OCI-LY1 (cell line): ENCODE data around the gene REL.

ENCODE experiments used
- H2AFZ ChIP-seq: fragments of 200-600 bp; sonication (generic), shearing (Covaris generic); 2 replicates; pipeline ENCODE4 v1.6.0; 2014; ENCODE audit warnings: antibody characterized with exemption, mild to moderate bottlenecking, low read length
- H3F3A ChIP-seq: fragments of 200-600 bp; sonication (generic), shearing (Covaris generic); 2 replicates; pipeline ENCODE4 v1.6.0; 2014; ENCODE audit warnings: mild to moderate bottlenecking, antibody characterized with exemption, low read length, moderate library complexity; ENCODE audit not compliant: insufficient read depth
- H3K27ac ChIP-seq: fragments of 200-600 bp; sonication (generic); 2 replicates; pipeline ENCODE4 v1.5.1; 2014; ENCODE audit warnings: low read length, mixed run types, mild to moderate bottlenecking, low read depth; ENCODE audit not compliant: poor library complexity, severe bottlenecking
- H3K27me3 ChIP-seq: fragments of 200-600 bp; sonication (generic); 2 replicates; pipeline ENCODE4 v1.6.0; 2014; ENCODE audit warnings: antibody characterized with exemption, mild to moderate bottlenecking, low read length, moderate library complexity; ENCODE audit not compliant: insufficient read depth
- H3K36me3 ChIP-seq: fragments of 200-600 bp; sonication (generic); 2 replicates; pipeline ENCODE4 v1.6.1; 2014; ENCODE audit warnings: mild to moderate bottlenecking, antibody characterized with exemption, low read length, moderate library complexity, mixed read lengths; ENCODE audit not compliant: insufficient read depth
- H3K4me1 ChIP-seq: fragments of 200-600 bp; sonication (generic); 2 replicates; pipeline ENCODE4 v1.5.1; 2014; ENCODE audit warnings: mild to moderate bottlenecking, low read length, moderate library complexity; ENCODE audit not compliant: insufficient read depth, severe bottlenecking
- H3K4me2 ChIP-seq: fragments of 200-600 bp; sonication (generic), shearing (Covaris generic); 2 replicates; pipeline ENCODE4 v1.6.1; 2014; ENCODE audit warnings: low read length
- H3K4me3 ChIP-seq: fragments of 200-600 bp; sonication (generic); 2 replicates; pipeline ENCODE4 v1.5.1; 2014; ENCODE audit warnings: low read length, low read depth, mild to moderate bottlenecking, mixed read lengths; ENCODE audit not compliant: poor library complexity, severe bottlenecking
- H3K79me2 ChIP-seq: fragments of 200-600 bp; shearing (Covaris generic); 2 replicates; pipeline ENCODE4 v1.6.1; 2016; ENCODE audit warnings: mixed run types, low read length, mixed read lengths; ENCODE audit not compliant: insufficient read depth
- H3K9ac ChIP-seq: fragments of 200-600 bp; sonication (generic), shearing (Covaris generic); 2 replicates; pipeline ENCODE4 v1.6.1; 2014; ENCODE audit warnings: mild to moderate bottlenecking, low read length, mixed read lengths
- H3K9me2 ChIP-seq: fragments of 200-600 bp; sonication (generic), shearing (Covaris generic); 2 replicates; pipeline ENCODE4 v1.6.1; 2014; ENCODE audit warnings: low read depth, mild to moderate bottlenecking, low read length, mixed read lengths
- H3K9me3 ChIP-seq: fragments of 200-600 bp; shearing (Covaris generic); 2 replicates; pipeline ENCODE4 v1.6.1; 2014; ENCODE audit warnings: low read length, mixed read lengths
- H4K20me1 ChIP-seq: fragments of 200-600 bp; sonication (generic), shearing (Covaris generic); 2 replicates; pipeline ENCODE4 v1.6.0; 2016; ENCODE audit warnings: mild to moderate bottlenecking, low read length; ENCODE audit not compliant: insufficient read depth
- EZH2 ChIP-seq: fragments of 200-600 bp; sonication (generic), shearing (Covaris generic); IDR thresholded peaks from 2 replicates; pipeline ENCODE4 v1.8.0; 2017; ENCODE audit warnings: borderline replicate concordance, mixed run types, mild to moderate bottlenecking, antibody characterized with exemption, low read length, moderate library complexity, mixed read lengths
- TF ChIP-seq, protein P1 (sequence below): fragments of 200-600 bp; sonication (generic), shearing (Covaris generic); IDR thresholded peaks from 2 replicates; pipeline ENCODE4 v1.5.1; 2017; ENCODE audit warnings: mild to moderate bottlenecking, antibody characterized with exemption, low read length, moderate library complexity, mixed read lengths

REL gene

DNA sequence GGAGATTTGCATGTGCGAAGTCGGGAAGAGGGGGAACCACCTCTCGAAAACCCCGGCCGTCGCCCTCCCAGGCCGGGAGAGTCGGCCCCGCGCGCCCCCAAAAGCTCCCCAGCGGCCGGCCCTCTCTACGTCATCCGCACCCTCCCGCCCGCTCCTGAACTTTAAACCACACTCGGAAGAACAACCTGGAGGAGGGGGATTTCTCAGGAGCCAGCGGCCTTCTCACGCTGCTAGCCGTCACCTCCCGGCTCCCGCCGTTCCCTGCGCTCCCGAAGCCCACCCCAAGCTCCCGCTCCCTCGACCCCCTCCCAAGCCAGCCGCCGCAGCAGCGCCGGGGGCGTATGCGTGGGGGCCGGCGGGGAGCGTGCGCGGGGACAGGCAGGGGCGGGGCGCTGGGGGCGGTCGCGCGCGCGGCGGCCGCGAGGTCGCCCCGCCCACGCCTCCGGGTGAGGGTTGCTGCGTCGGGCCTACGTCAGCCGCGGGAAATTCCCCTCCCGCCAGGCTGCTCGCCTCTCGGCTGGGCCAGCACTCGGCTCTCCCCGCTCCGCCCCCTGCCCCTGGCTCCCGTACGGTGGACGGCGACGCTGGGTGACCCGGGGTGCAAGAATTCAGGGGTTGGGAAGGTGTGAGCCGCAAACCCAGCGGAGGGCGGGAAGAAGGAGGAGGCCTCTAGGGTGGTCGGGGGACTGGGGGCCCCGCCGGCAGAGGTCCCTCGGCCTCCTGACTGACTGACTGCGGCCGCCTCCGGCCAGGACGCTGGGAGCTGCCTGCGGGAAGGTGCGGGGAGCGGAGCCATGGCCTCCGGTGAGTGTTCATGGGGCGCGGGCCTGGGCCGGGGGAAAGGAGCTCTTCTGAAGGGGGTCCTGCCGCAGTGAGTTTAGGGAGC, at the start of gene REL:
TSS of gene REL (plus strand) at position 528 of the 886 bp plus-strand sequence. CDS start at position 795, 267 bp downstream.
- peaks cover 46% of the 10 kb centered on the region for H3K36me3 ChIP-seq
- no peak for TF ChIP-seq EZH2
- TF ChIP-seq, protein P1, sequence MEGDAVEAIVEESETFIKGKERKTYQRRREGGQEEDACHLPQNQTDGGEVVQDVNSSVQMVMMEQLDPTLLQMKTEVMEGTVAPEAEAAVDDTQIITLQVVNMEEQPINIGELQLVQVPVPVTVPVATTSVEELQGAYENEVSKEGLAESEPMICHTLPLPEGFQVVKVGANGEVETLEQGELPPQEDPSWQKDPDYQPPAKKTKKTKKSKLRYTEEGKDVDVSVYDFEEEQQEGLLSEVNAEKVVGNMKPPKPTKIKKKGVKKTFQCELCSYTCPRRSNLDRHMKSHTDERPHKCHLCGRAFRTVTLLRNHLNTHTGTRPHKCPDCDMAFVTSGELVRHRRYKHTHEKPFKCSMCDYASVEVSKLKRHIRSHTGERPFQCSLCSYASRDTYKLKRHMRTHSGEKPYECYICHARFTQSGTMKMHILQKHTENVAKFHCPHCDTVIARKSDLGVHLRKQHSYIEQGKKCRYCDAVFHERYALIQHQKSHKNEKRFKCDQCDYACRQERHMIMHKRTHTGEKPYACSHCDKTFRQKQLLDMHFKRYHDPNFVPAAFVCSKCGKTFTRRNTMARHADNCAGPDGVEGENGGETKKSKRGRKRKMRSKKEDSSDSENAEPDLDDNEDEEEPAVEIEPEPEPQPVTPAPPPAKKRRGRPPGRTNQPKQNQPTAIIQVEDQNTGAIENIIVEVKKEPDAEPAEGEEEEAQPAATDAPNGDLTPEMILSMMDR: no peak; the same call in 1 of the 2 replicates
- H3K27ac ChIP-seq: peak within 1 kb of the TSS; percentile 94
- peaks cover 49% of the 10 kb centered on the region for H3K79me2 ChIP-seq
- no peaks in the 10 kb centered on the region for H3K27me3 ChIP-seq
- peak within 1 kb of the TSS; percentile 81 for H3K4me3 ChIP-seq
- H3K4me2 ChIP-seq: peak within 1 kb of the TSS; percentile 96
- peaks cover 26% of the 10 kb centered on the region for H3K4me1 ChIP-seq
- H2AFZ ChIP-seq: no peak within 1 kb of the TSS
- peaks cover 11% of the 10 kb centered on the region; the same call in 1 of the 2 replicates for H3F3A ChIP-seq
- H3K9me2 ChIP-seq: no peaks in the 10 kb centered on the region
- H3K9me3 ChIP-seq: no peaks in the 10 kb centered on the region
- H3K9ac ChIP-seq: peak within 1 kb of the TSS; percentile 94
- H4K20me1 ChIP-seq: no peaks in the 10 kb centered on the region

DNA sequence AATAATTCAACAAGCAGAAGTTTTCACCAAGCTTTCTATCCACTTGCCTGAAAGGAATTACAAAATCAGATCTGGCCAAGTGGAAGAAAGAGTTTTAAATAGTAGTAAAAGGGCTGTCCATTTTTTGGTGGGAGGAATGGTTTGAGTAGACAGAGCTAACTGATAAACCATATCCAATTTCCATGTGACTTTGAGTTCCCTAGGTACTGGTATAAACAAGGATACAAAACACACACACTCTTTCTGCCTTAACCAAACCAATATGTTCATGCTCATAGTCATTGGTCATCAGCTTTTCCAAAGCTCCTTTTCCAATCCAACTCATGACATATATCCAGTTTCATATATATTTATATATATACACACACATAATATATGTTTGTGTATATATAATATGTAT, 49.5 kb upstream of the REL start:
- no peak overlapping the region for H2AFZ ChIP-seq
- H3K27me3 ChIP-seq: no peaks in the 10 kb centered on the region
- H3K9me3 ChIP-seq: no peaks in the 10 kb centered on the region
- H3K36me3 ChIP-seq: no peaks in the 10 kb centered on the region
- H3K9ac ChIP-seq: no peak overlapping the region
- H3K9me2 ChIP-seq: no peaks in the 10 kb centered on the region
- H3K79me2 ChIP-seq: no peaks in the 10 kb centered on the region
- H3K4me3 ChIP-seq: no peak overlapping the region
- no peaks in the 10 kb centered on the region for H3F3A ChIP-seq
- no peaks in the 10 kb centered on the region for H4K20me1 ChIP-seq
- H3K27ac ChIP-seq: no peak overlapping the region
- no peak overlapping the region for H3K4me2 ChIP-seq
- TF ChIP-seq, protein P1: no peak
- no peak for TF ChIP-seq EZH2
- H3K4me1 ChIP-seq: peaks cover 31% of the 10 kb centered on the region

DNA sequence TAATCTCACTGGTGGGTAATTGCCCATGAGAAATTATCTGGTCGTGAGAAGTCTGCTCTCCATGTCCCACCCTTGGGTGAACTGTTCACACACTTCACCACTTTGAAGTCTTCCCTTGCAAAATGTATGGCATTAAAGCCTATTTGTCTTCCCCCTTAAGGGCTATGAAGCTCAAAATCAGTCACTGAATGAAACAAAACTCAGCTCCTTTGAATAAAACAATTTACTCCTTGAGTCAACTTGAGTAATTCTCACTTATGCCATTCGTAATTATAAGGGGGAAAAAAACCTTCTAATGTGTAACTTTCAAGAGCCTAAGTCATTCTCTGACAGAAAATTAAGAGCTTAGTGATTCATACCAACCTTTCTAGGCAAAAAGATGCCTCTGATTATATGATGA, 48.8 kb upstream of the REL start:
- no peaks in the 10 kb centered on the region for H3F3A ChIP-seq
- TF ChIP-seq EZH2: no peak
- TF ChIP-seq, protein P1: no peak
- H3K27ac ChIP-seq: peak overlapping the region; percentile 38
- peaks cover 36% of the 10 kb centered on the region for H3K4me1 ChIP-seq
- H3K4me3 ChIP-seq: no peak overlapping the region
- no peaks in the 10 kb centered on the region for H3K36me3 ChIP-seq
- H3K79me2 ChIP-seq: no peaks in the 10 kb centered on the region
- no peaks in the 10 kb centered on the region for H3K27me3 ChIP-seq
- no peaks in the 10 kb centered on the region for H3K9me2 ChIP-seq
- H2AFZ ChIP-seq: no peak overlapping the region
- no peaks in the 10 kb centered on the region for H4K20me1 ChIP-seq
- H3K9me3 ChIP-seq: no peaks in the 10 kb centered on the region
- H3K9ac ChIP-seq: no peak overlapping the region
- no peak overlapping the region for H3K4me2 ChIP-seq
